NT2/D1 (cell line): ENCODE data around the gene CHCHD5.
"Not testable (repeated sequence)": the region's sequence is repeated elsewhere in the genome, so short reads cannot be mapped to it uniquely, and the experiment has no call there.

ENCODE experiments used
- DNase-seq: peaks from one replicate; pipeline ENCODE4 v3.0.0-alpha.2; 2011; ENCODE audit warnings: low read depth, low spot score
- H3K27me3 ChIP-seq: 2 replicates; pipeline ENCODE4 v1.6.0; 2011; ENCODE audit warnings: mild to moderate bottlenecking; ENCODE audit not compliant: insufficient read length, insufficient read depth
- H3K36me3 ChIP-seq: 2 replicates; pipeline ENCODE4 v1.6.1; 2011; ENCODE audit warnings: mild to moderate bottlenecking, low read length, mixed read lengths; ENCODE audit not compliant: insufficient read depth, insufficient read length
- H3K4me1 ChIP-seq: 2 replicates; pipeline ENCODE4 v1.5.1; 2011; ENCODE audit not compliant: insufficient read depth, insufficient read length
- H3K4me3 ChIP-seq: 2 replicates; pipeline ENCODE4 v1.5.1; 2011; ENCODE audit warnings: low read depth; ENCODE audit not compliant: insufficient read length
- H3K9ac ChIP-seq: 2 replicates; pipeline ENCODE4 v1.6.0; 2011; ENCODE audit warnings: low read depth; ENCODE audit not compliant: insufficient read length
- H3K9me3 ChIP-seq: 2 replicates; pipeline ENCODE4 v1.5.1; 2011; ENCODE audit warnings: mild to moderate bottlenecking, low read length; ENCODE audit not compliant: insufficient read depth
- SUZ12 ChIP-seq: IDR thresholded peaks from 2 replicates; pipeline ENCODE4 v1.6.1; 2011; ENCODE audit not compliant: insufficient read length, insufficient read depth; ENCODE audit errors: extremely low read depth
- YY1 ChIP-seq: IDR thresholded peaks from 2 replicates; pipeline ENCODE4 v1.6.1; 2011; ENCODE audit not compliant: insufficient read length, insufficient read depth
- ZNF274 ChIP-seq: IDR thresholded peaks from 2 replicates; pipeline ENCODE4 v1.6.1; 2011; ENCODE audit warnings: mild to moderate bottlenecking, low read depth, low read length

CHCHD5 gene

GRCh38 chr2:112604952-112605351 is 20.5 kb downstream of the CHCHD5 start:
- no peak for DNase-seq
- H3K4me3 ChIP-seq, result no peak overlapping the region
- no peaks in the 10 kb centered on the region for H3K27me3 ChIP-seq
- TF ChIP-seq SUZ12, result no peak
- TF ChIP-seq YY1, result no peak
- no peak for TF ChIP-seq ZNF274
- no peaks in the 10 kb centered on the region for H3K9me3 ChIP-seq
- H3K4me1 ChIP-seq, result peaks cover 2% of the 10 kb centered on the region
- H3K36me3 ChIP-seq, result no peaks in the 10 kb centered on the region
- no peak overlapping the region for H3K9ac ChIP-seq

GRCh38 chr2:112605926-112606325 is 21.5 kb downstream of the CHCHD5 start:
- no peak for DNase-seq
- peaks cover 2% of the 10 kb centered on the region for H3K4me1 ChIP-seq
- TF ChIP-seq SUZ12, result no peak
- TF ChIP-seq YY1, result no peak
- TF ChIP-seq ZNF274, result no peak

DNA sequence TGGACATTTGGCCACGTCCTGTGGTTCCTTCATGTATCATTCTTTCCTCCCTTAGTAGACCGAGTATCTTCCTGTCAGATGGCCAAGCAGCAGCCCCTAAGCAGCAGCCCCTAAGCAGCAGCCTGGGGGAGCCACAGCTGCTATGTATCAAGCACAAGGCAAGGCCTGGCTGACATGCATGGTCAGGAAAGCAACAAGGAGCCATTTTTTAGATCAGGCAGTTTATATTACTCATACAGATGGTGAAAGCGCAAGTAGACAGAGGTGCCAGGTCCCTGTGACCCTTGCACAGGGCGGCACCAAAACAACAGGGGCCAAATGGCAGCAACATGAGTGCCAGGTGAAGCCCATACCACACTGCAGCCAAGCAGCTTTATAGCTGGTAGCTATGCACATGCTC is 22.1 kb downstream of the CHCHD5 start:
- no peak for DNase-seq
- Histone ChIP-seq H3K27me3 (no peaks in the 10 kb centered on the region), H3K9me3 (no peaks in the 10 kb centered on the region), H3K4me3 (no peak overlapping the region), H3K9ac (no peak overlapping the region), H3K36me3 (no peaks in the 10 kb centered on the region), H3K4me1 (peaks cover 2% of the 10 kb centered on the region)
- TF ChIP-seq YY1, result no peak
- TF ChIP-seq SUZ12, result no peak

More at GRCh38 chr2:112605926-112606325, 21.5 kb downstream of the CHCHD5 start:
- no peaks in the 10 kb centered on the region for H3K27me3 ChIP-seq
- H3K4me3 ChIP-seq, result no peak overlapping the region
- H3K9ac ChIP-seq, result no peak overlapping the region
- no peaks in the 10 kb centered on the region for H3K9me3 ChIP-seq
- H3K36me3 ChIP-seq, result no peaks in the 10 kb centered on the region

- H3K4me3 ChIP-seq, result no peak overlapping the region
- no peak overlapping the region for H3K9ac ChIP-seq
- no peak for TF ChIP-seq YY1
- no peak for TF ChIP-seq ZNF274
- no peak for TF ChIP-seq SUZ12
- no peaks in the 10 kb centered on the region for H3K36me3 ChIP-seq
- peaks cover 2% of the 10 kb centered on the region for H3K4me1 ChIP-seq
- DNase-seq, result no peak
- H3K27me3 ChIP-seq, result no peaks in the 10 kb centered on the region
- no peaks in the 10 kb centered on the region for H3K9me3 ChIP-seq
Observed at GRCh38 chr2:112607680-112608438, 23.4 kb downstream of the CHCHD5 start.

DNA sequence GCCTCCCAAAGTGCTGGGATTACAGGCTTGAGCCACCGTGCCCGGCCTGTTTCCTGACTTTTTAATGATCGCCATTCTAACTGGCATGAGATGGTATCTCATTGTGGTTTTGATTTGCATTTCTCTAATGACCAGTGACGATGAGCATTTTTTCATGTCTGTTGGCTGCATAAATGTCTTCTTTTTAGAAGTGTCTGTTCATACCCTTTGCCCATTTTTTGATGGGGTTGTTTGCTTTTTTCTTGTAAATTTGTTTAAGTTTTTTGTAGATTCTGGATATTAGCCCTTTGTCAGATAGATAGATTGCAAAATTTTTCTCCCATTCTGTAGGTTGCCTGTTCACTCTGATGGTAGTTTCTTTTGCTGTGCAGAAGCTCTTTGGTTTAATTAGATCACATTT is 24.9 kb downstream of the CHCHD5 start:
- not testable (repeated sequence) for H3K27me3 ChIP-seq, H3K4me1 ChIP-seq, H3K9me3 ChIP-seq, DNase-seq, H3K4me3 ChIP-seq, H3K36me3 ChIP-seq, H3K9ac ChIP-seq

GRCh38 chr2:112612283-112612682 is 27.9 kb downstream of the CHCHD5 start:
- not testable (repeated sequence) for H3K36me3 ChIP-seq, H3K4me1 ChIP-seq, H3K4me3 ChIP-seq, DNase-seq, H3K9ac ChIP-seq, H3K27me3 ChIP-seq, H3K9me3 ChIP-seq

GRCh38 chr2:112614201-112614840 is 29.9 kb downstream of the CHCHD5 start:
- Histone ChIP-seq H3K27me3 (no peaks in the 10 kb centered on the region), H3K4me1 (peaks cover 4% of the 10 kb centered on the region), H3K9me3 (no peaks in the 10 kb centered on the region), H3K36me3 (no peaks in the 10 kb centered on the region), H3K4me3 (peak overlapping the region; percentile 10), H3K9ac (peak overlapping the region; percentile 28)
- TF ChIP-seq YY1, result no peak
- no peak for TF ChIP-seq ZNF274
- no peak for TF ChIP-seq SUZ12
- DNase-seq, result peak; percentile 11

DNA sequence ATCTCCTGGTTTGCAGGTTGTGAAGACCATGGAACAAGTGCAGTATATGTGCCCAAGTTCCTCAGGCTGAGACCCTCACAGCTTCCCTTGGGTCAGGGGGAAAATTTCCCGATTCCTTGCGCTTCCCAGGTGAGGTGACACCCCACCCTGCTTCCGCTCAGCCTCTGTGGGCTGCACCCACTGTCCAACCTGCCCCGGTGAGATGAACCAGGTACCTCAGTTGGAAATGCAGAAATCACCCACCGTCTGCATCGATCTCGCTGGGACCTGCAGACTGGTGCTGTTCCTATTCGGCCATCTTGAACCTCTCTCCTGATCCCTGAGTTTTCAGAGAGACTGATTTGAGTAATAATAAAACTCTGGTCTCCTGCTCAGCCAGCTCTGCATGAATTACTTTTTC is 30.6 kb downstream of the CHCHD5 start:
- Histone ChIP-seq H3K36me3 (no peaks in the 10 kb centered on the region), H3K9me3 (no peaks in the 10 kb centered on the region), H3K4me1 (peaks cover 4% of the 10 kb centered on the region), H3K27me3 (no peaks in the 10 kb centered on the region), H3K4me3 (no peak overlapping the region), H3K9ac (peak overlapping the region; percentile 8)
- no peak for DNase-seq
- TF ChIP-seq ZNF274, result no peak
- no peak for TF ChIP-seq SUZ12
- no peak for TF ChIP-seq YY1

GRCh38 chr2:112615798-112616197 is 31.4 kb downstream of the CHCHD5 start:
- H3K9me3 ChIP-seq, H3K36me3 ChIP-seq, H3K4me1 ChIP-seq, H3K27me3 ChIP-seq, DNase-seq, H3K4me3 ChIP-seq, H3K9ac ChIP-seq: not testable (repeated sequence)
